Breast epithelium (tissue), 4 donors: ENCODE results near the gene SLC17A7. TPM values are rescaled to one million over a fixed set of nuclear protein-coding genes. Genes with fewer than 3 reads are reported as not detected.
A peak's percentile ranks its signal among the peaks of the same experiment; 100 is the strongest.

Experiments
- DNase-seq, 2 donors: peaks; one replicate each; pipeline ENCODE4 v3.0.0-alpha.2; 2019; ENCODE audit warnings: low spot score in 2 of 2
- H3K27ac ChIP-seq, 2 donors: fragments of 200-600 bp; sonication (generic) in 1 of 2; one replicate each; pipeline ENCODE4 v1.5.1; 2016 to 2019; ENCODE audit warnings: mild to moderate bottlenecking in 1 of 2
- H3K27me3 ChIP-seq, 2 donors: fragments of 200-600 bp; sonication (generic) in 1 of 2; one replicate each; pipeline versions ENCODE4 v1.5.1 to v1.6.0; 2017 to 2019; ENCODE audit warnings: control low read depth in 1 of 2, mild to moderate bottlenecking in 1 of 2
- H3K36me3 ChIP-seq: fragments of 200-600 bp; one replicate; pipeline ENCODE4 v1.5.1; 2019
- H3K4me1 ChIP-seq, 2 donors: fragments of 200-600 bp; sonication (generic); one replicate each; pipeline ENCODE4 v1.5.1; 2016 to 2019; ENCODE audit warnings: control low read depth in 1 of 2
- H3K4me3 ChIP-seq, 3 donors: fragments of 200-600 bp; sonication (generic); 1 replicate in 2 of 3; 2 replicates in 1 of 3; pipeline ENCODE4 v1.5.1; 2016 to 2019; ENCODE audit warnings: mild to moderate bottlenecking in 3 of 3, moderate library complexity in 2 of 3
- H3K9me3 ChIP-seq, 2 donors: fragments of 200-600 bp; sonication (generic) in 1 of 2; one replicate each; pipeline ENCODE4 v1.5.1; 2016 to 2019; ENCODE audit warnings: control low read depth in 1 of 2
- CTCF ChIP-seq, 3 donors: fragments of 450-650 bp; IDR thresholded peaks; one replicate each; pipeline ENCODE4 v1.5.1; 2016 to 2017; ENCODE audit warnings: antibody characterized with exemption in 3 of 3, mild to moderate bottlenecking in 3 of 3, moderate library complexity in 3 of 3
- POLR2A ChIP-seq: fragments of 450-650 bp; IDR thresholded peaks from one replicate; pipeline ENCODE4 v1.6.1; 2016; ENCODE audit warnings: antibody characterized with exemption, mild to moderate bottlenecking, moderate library complexity
- POLR2AphosphoS5 ChIP-seq, 3 donors: sonication (generic); formaldehyde crosslinking; IDR thresholded peaks; one replicate each; pipeline ENCODE4 v1.6.1; 2017; ENCODE audit warnings: antibody characterized with exemption in 3 of 3
- intact Hi-C: fragments of 100-400 bp; cut with DNase I; formaldehyde crosslinking; loops from one replicate; pipeline ENCODE4 v1.15.1; 2023; ENCODE audit warnings: low total_unique reads
- total RNA-seq, 3 donors: library from RNA; depleted of rRNA; stranded (reverse); fragments of >200 nt; gene quantifications; one replicate each; pipeline ENCODE4 v1.1.0, GENCODE V29; 2016

Gene SLC17A7
- total RNA-seq, 3 donors from 2014 or later: 0.44 to 4.3 (median 0.98) TPM

- H3K4me3 ChIP-seq: no peak overlapping the region
- no peaks in the 10 kb centered on the region for H3K4me1 ChIP-seq
- no peak for TF ChIP-seq POLR2A
- no peak for TF ChIP-seq CTCF (IDR thresholded peaks at IDR 0.05)
- no peak for TF ChIP-seq POLR2AphosphoS5 (IDR thresholded peaks at IDR 0.05)
- no peaks in the 10 kb centered on the region for H3K27me3 ChIP-seq
- DNase-seq: no peak
- H3K9me3 ChIP-seq: no peaks in the 10 kb centered on the region
- no peaks in the 10 kb centered on the region for H3K36me3 ChIP-seq
- peak overlapping the region in 1 of 2 donors; percentile 40 for H3K27ac ChIP-seq
- intact Hi-C loops: no loop called here
These were observed 17.2 kb upstream of the SLC17A7 start for GRCh38 chr19:49458567-49458903.

- intact Hi-C loops: no loop called here
- Histone ChIP-seq H3K9me3 (no peaks in the 10 kb centered on the region), H3K27ac (peak overlapping the region; percentile 24 to 71), H3K36me3 (no peaks in the 10 kb centered on the region), H3K4me3 (no peak overlapping the region), H3K27me3 (no peaks in the 10 kb centered on the region), H3K4me1 (no peaks in the 10 kb centered on the region)
- TF ChIP-seq CTCF (IDR thresholded peaks at IDR 0.05) (no peak), POLR2AphosphoS5 (IDR thresholded peaks at IDR 0.05) (no peak), POLR2A (no peak)
- DNase-seq: no peak
These were observed 15.0 kb upstream of the SLC17A7 start for GRCh38 chr19:49456326-49456725.

- DNase-seq: no peak
- no peaks in the 10 kb centered on the region for H3K4me1 ChIP-seq
- intact Hi-C loops: no loop called here
These were observed 14.4 kb upstream of the SLC17A7 start for GRCh38 chr19:49455773-49456172.

GRCh38 chr19:49453757-49454240, 12.5 kb upstream of the SLC17A7 start:
- Histone ChIP-seq H3K9me3 (no peaks in the 10 kb centered on the region), H3K4me3 (peak overlapping the region; percentile 57 to 94 (median 64)), H3K27ac (peak overlapping the region; percentile 97 to 98), H3K27me3 (no peaks in the 10 kb centered on the region), H3K4me1 (peaks cover 0 to 8% of the 10 kb centered on the region in 2 donors), H3K36me3 (no peaks in the 10 kb centered on the region)
- TF ChIP-seq POLR2AphosphoS5 (IDR thresholded peaks at IDR 0.05) (no peak), CTCF (IDR thresholded peaks at IDR 0.05) (no peak), POLR2A (no peak)
- intact Hi-C loops: no loop called here
- DNase-seq: no peak

More at GRCh38 chr19:49455773-49456172, 14.4 kb upstream of the SLC17A7 start:
- Histone ChIP-seq H3K4me3 (no peak overlapping the region), H3K9me3 (no peaks in the 10 kb centered on the region), H3K36me3 (no peaks in the 10 kb centered on the region), H3K27ac (peak overlapping the region in 1 of 2 donors; percentile 71), H3K27me3 (no peaks in the 10 kb centered on the region)
- TF ChIP-seq POLR2A (no peak), POLR2AphosphoS5 (IDR thresholded peaks at IDR 0.05) (peak in 1 of 3 donors; percentile 22), CTCF (IDR thresholded peaks at IDR 0.05) (no peak)

DNA sequence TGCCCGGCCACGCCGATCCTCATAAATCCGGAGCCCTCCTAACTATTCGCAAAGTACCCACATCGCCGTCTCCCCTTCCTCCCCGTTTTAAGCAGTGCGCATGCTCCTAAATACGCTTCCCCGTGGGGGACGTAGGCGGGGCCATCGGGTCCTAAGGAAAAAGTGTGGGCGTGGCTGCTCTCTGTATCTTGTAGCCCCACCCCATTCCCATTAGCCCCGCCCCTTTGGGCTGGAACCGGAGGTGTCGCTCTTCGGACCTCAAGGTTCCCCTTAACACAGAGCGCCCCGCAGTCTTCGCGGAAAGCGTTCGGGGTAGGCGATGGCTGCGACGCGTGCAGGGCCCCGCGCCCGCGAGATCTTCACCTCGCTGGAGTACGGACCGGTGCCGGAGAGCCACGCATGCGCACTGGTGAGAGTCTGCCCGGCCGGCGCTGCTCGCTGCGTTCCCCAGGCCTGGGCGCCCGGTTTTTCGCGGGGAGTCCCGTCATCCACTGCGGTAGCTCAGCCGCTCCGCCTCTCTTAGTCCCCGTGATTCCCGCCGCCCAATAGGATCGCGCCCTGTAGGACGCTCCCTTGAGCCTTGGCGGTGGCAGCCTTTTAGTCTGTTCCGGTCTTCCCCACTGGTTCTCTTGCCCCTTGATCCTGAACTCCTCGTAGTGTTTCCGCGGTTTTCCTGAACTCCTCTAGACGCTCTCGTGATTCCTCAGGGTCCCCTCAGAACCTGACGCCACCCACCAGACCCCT, 11.9 kb upstream of the SLC17A7 start, which contains the start of gene ALDH16A1:
Gene ALDH16A1, plus strand, starts transcription at position 213 of the 744 bp plus-strand sequence. Its CDS starts 107 bp downstream, at position 320.
- DNase-seq: peak; percentile 97 to 98
- intact Hi-C loops: no loop called here
- H3K27ac ChIP-seq: peak within 1 kb of the TSS; percentile 97 to 98
- H3K4me1 ChIP-seq: peaks cover 0 to 8% of the 10 kb centered on the region in 2 donors
- peak within 1 kb of the TSS; percentile 57 to 94 (median 87) for H3K4me3 ChIP-seq
- TF ChIP-seq POLR2AphosphoS5 (IDR thresholded peaks at IDR 0.05) (peak; percentile 79 to 96 (median 91)), CTCF (IDR thresholded peaks at IDR 0.05) (no peak), POLR2A (peak; percentile 83)
- H3K36me3 ChIP-seq: no peaks in the 10 kb centered on the region
- H3K9me3 ChIP-seq: no peaks in the 10 kb centered on the region
- no peaks in the 10 kb centered on the region for H3K27me3 ChIP-seq
